NCI-H2029 (cell line): ENCODE measurements around the gene HELZ2.
"Not testable (repeated sequence)": the region's sequence is repeated elsewhere in the genome, so short reads cannot be mapped to it uniquely, and the experiment has no call there.

Source experiments
- DNase-seq: peaks from one replicate; lab custom pipeline; 2025; lab: John Stamatoyannopoulos, UW

HELZ2 gene

GRCh38 chr20:63580796-63581461, 6.9 kb upstream of the HELZ2 start:
- DNase-seq: no peak

- DNase-seq: no peak
Observed at GRCh38 chr20:63579017-63579694, 5.1 kb upstream of the HELZ2 start.

GRCh38 chr20:63578224-63579016, 4.4 kb upstream of the HELZ2 start:
- no peak for DNase-seq

GRCh38 chr20:63577317-63577894, 3.4 kb upstream of the HELZ2 start:
- DNase-seq: peak; percentile 78

- no peak for DNase-seq
Observed at GRCh38 chr20:63576311-63576710, 2.3 kb upstream of the HELZ2 start.

- DNase-seq: no peak
Observed at GRCh38 chr20:63574829-63575743, 1.0 kb upstream of the HELZ2 start.

- no peak for DNase-seq
Observed at GRCh38 chr20:63573647-63574131, 350 bp downstream of the HELZ2 start.

GRCh38 chr20:63572788-63573646, 1.0 kb downstream of the HELZ2 start:
- no peak for DNase-seq

- DNase-seq: no peak
Observed at GRCh38 chr20:63572071-63572787, 1.8 kb downstream of the HELZ2 start.

- DNase-seq: not testable (repeated sequence)
Observed at GRCh38 chr20:63571087-63571478, 3.0 kb downstream of the HELZ2 start.

GRCh38 chr20:63570281-63571086, 3.6 kb downstream of the HELZ2 start:
- no peak for DNase-seq

- no peak for DNase-seq
Observed at GRCh38 chr20:63568986-63569949, 4.8 kb downstream of the HELZ2 start.

- DNase-seq: no peak
Observed at GRCh38 chr20:63568170-63568981, 5.7 kb downstream of the HELZ2 start.

GRCh38 chr20:63567386-63568169, 6.5 kb downstream of the HELZ2 start:
- no peak for DNase-seq

GRCh38 chr20:63567136-63567385, 7.0 kb downstream of the HELZ2 start:
- no peak for DNase-seq

GRCh38 chr20:63566395-63567135, 7.5 kb downstream of the HELZ2 start:
- no peak for DNase-seq
